ENCODE data around the gene GTF2E1. TPM values are rescaled to one million over a fixed set of nuclear protein-coding genes. Genes with fewer than 3 reads are reported as not detected.

Gene GTF2E1
- total and polyA plus RNA-seq, 9 donors = 4.5 to 20.3 (median 11.7) TPM

DNA sequence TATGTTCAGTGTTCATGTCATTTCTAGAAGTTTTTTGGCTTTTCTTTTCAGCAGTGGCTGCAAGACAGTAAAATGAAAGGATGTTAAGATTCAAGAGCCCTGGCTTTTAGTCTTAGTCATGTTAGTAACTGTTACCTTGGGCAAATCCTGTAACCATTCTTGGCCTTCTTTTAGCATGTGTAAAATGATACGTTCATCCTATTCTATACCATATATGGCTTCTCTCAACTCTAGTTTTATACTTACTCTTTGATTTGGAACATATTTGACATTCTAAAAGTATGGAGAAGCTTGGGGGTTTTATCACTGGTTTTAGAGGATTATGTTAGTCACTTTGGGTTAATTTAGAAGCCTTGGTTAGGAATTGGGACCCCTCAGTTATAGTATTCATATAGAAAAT, 20.1 kb downstream of the GTF2E1 start:
- H3K36me3 ChIP-seq = no peaks in the 10 kb centered on the region
- H3K4me1 ChIP-seq (ENCODE audit: insufficient read depth) = peaks cover 4% of the 10 kb centered on the region
- no peak for DNase-seq
- H3K4me3 ChIP-seq = no peak overlapping the region
- no peaks in the 10 kb centered on the region for H3K27me3 ChIP-seq
- no peaks in the 10 kb centered on the region for H3K9me3 ChIP-seq
- 92 to 95% (median 92%) methylated on average over 1 of the region's 1 CpG for WGBS, 3 donors
- no peak overlapping the region for H3K27ac ChIP-seq
- TF ChIP-seq EP300 (IDR thresholded peaks at IDR 0.05) (no peak), POLR2A (IDR thresholded peaks at IDR 0.05) (no peak)
- TF ChIP-seq, protein P1, sequence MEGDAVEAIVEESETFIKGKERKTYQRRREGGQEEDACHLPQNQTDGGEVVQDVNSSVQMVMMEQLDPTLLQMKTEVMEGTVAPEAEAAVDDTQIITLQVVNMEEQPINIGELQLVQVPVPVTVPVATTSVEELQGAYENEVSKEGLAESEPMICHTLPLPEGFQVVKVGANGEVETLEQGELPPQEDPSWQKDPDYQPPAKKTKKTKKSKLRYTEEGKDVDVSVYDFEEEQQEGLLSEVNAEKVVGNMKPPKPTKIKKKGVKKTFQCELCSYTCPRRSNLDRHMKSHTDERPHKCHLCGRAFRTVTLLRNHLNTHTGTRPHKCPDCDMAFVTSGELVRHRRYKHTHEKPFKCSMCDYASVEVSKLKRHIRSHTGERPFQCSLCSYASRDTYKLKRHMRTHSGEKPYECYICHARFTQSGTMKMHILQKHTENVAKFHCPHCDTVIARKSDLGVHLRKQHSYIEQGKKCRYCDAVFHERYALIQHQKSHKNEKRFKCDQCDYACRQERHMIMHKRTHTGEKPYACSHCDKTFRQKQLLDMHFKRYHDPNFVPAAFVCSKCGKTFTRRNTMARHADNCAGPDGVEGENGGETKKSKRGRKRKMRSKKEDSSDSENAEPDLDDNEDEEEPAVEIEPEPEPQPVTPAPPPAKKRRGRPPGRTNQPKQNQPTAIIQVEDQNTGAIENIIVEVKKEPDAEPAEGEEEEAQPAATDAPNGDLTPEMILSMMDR (IDR thresholded peaks at IDR 0.05) = no peak
- intact Hi-C loops (cut with DNase I) = no loop called here

DNA sequence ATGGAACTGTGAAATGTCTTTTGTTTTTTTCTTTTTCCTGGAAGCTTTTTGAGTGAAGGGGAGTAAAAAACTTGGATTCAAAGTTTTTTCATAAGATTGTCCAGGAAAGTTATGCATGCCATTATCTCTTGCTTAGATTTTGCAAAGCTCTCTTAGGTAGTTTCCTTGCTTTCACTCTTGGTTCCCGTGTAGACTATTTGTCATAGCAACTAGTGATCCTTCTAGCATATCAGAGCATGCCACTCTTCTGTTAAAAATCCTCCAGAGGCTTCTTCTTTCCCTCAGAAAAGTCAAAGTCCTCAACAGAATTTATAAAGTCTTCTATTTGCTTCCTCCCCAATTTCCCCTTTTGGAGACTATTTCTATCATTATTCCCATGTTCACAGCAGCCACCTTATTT, 21.1 kb downstream of the GTF2E1 start:
- Histone ChIP-seq H3K27me3 (no peaks in the 10 kb centered on the region), H3K27ac (no peak overlapping the region), H3K4me3 (no peak overlapping the region), H3K4me1 (ENCODE audit: insufficient read depth) (peaks cover 4% of the 10 kb centered on the region), H3K9me3 (no peaks in the 10 kb centered on the region), H3K36me3 (no peaks in the 10 kb centered on the region)
- DNase-seq = no peak
- WGBS, 3 donors = 38 to 45% (median 39%) methylated on average over 1 of the region's 1 CpG
- TF ChIP-seq EP300 (IDR thresholded peaks at IDR 0.05) (no peak), POLR2A (IDR thresholded peaks at IDR 0.05) (no peak)
- TF ChIP-seq, protein P1 (IDR thresholded peaks at IDR 0.05) = no peak
- intact Hi-C loops (cut with DNase I) = no loop called here

DNA sequence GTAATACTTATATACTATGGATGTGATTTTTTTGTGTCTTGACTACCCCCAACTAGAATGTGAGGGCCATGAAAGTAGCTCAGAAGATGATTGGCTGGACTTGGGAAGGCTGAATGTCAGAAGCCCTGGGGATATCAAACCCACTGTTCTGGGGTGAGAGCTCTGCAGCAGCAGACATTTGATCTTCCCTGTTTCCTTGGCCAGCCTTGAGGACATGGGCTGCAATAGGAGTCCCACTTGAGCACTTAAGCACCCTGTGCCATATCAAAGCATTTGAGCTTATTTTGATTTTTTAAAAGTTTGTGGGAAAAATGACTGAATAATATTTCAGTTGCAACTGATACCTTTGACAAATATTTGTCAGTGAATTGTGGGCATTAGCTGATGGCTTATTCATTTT, 21.7 kb downstream of the GTF2E1 start:
- H3K27ac ChIP-seq = no peak overlapping the region
- intact Hi-C loops (cut with DNase I) = no loop called here
- H3K9me3 ChIP-seq = no peaks in the 10 kb centered on the region
- H3K4me3 ChIP-seq = no peak overlapping the region
- H3K27me3 ChIP-seq = no peaks in the 10 kb centered on the region
- no peaks in the 10 kb centered on the region for H3K36me3 ChIP-seq
- TF ChIP-seq POLR2A (IDR thresholded peaks at IDR 0.05) = no peak
- TF ChIP-seq, protein P1 (IDR thresholded peaks at IDR 0.05) = no peak
- no peak for TF ChIP-seq EP300 (IDR thresholded peaks at IDR 0.05)
- DNase-seq = no peak
- peaks cover 4% of the 10 kb centered on the region for H3K4me1 ChIP-seq (ENCODE audit: insufficient read depth)

DNA sequence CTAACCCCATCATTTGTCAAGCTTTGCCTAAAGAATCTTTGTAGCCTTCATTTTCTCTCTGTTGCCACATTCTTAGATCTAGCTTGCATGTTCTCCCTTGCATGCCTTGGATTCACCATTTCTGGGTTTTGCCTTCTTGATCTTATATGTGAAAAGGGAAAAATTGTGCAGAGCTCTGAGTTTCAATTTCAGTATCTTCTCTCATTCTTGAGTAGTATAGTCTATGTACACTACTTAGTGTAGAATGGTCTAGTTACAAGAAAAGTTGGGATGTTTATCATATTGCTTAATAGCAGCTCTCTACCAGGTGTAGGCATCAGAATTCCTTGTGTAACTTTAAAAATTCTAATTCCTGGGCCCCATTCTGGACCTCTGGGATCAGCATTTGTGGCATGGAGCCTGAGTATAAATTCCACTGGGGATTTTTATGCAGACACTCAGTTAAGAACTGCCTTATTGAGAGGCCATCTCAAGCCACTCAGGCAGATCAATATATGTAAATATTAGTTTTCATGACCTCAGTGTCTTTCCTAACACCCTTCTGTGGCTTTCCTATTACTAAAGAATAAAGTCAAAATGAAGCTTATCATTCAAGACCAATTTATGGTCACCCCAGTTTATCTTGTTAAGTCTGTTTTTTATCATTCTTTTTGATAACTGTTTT, 23.4 kb downstream of the GTF2E1 start:
- Histone ChIP-seq H3K9me3 (no peaks in the 10 kb centered on the region), H3K27me3 (no peaks in the 10 kb centered on the region), H3K4me3 (no peak overlapping the region), H3K27ac (no peak overlapping the region), H3K36me3 (no peaks in the 10 kb centered on the region), H3K4me1 (ENCODE audit: insufficient read depth) (peaks cover 4% of the 10 kb centered on the region)
- intact Hi-C loops (cut with DNase I) = no loop called here
- no peak for DNase-seq
- TF ChIP-seq EP300 (IDR thresholded peaks at IDR 0.05) (no peak), POLR2A (IDR thresholded peaks at IDR 0.05) (no peak)
- TF ChIP-seq, protein P1 (IDR thresholded peaks at IDR 0.05) = no peak

All from ovary (tissue), 9 donors.